HG03432 (cell line): ENCODE results near the gene CACNB4.

ENCODE experiments used
- ATAC-seq: cut with Tn5 transposase; IDR thresholded peaks from one replicate; pipeline ENCODE4 v1.9.1; 2021; ENCODE audit warnings: mild to moderate bottlenecking, moderate library complexity; ENCODE audit not compliant: unreplicated experiment

CACNB4 gene

GRCh38 chr2:151979694-151980093 is 119.2 kb downstream of the CACNB4 start:
- ATAC-seq, result no peak

DNA sequence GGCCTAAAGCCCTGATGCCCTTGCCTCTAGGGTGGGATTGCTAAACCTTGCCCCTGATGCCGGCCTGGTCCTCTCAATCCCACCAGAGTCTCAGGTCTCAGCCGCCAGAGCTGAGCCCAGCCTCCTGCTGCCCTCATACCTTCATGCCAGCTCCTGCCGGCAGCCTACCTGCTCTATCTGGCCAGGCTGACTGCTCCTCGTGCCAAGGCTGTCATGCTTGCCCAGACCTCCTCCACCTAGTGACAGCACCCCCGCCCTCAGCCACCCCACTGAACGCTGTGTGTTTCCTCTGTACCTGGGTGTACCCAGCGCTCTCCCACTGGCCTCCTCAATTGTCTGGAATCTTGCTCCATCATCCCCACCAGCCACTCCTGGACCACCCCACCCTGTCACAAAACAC is 120.1 kb downstream of the CACNB4 start:
- no peak for ATAC-seq

DNA sequence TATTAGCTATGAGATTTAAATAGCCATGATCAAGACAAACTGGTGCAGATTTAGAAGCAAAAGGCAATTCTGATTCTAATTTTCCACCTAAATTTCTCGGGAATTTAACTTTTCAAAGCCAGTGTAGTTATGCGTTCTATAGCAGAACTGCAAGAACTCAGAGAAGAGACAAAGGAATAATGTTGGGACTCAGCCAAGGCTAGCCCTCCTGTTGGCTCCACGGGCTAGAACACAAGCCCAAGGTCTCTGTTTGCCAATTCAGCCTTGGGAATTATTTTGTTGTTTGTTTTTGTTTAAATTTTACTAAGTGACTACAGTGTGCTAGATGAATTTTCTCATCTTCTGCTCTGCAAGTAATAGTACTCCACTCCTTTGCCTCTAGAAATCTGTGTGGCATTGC is 121.2 kb downstream of the CACNB4 start:
- no peak for ATAC-seq

DNA sequence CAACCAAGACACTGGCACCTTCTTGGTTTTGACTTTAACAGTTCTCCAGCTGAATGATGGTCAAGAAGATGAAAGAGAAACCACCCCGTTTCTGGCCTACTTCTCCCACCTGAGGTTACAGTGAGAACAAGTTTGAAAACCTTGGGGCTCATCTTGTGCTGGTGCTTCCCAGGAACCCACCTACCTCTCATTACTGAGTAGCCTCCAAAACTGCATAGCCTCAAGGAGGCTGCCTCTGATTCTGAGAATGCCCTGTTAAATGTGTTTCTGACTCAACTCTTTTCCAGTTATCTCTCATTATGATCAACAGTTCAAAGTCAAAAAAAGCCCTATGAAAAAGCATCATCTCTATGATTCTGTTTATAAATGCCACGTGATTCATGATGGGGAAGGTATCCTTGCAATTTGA is 121.9 kb downstream of the CACNB4 start:
- peak; percentile 80 for ATAC-seq

GRCh38 chr2:151975460-151976414 is 123.1 kb downstream of the CACNB4 start:
- no peak for ATAC-seq

GRCh38 chr2:151974988-151975387 is 123.9 kb downstream of the CACNB4 start:
- ATAC-seq, result no peak

DNA sequence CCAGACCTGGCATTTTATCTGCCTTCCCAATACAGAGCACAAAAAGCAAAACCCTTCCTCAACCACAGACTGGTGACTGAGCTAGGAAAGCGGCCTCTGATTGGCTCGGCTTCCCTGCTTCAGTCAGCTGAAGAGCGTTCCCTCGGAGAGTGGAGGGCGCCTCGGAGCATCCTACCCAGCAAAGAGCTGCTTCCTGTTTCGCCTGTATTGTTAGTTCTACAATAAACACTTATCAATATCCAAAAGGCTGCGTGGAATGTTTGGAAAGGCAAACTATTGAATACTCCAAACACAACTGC is 125.0 kb downstream of the CACNB4 start:
- ATAC-seq, result peak; percentile 48

DNA sequence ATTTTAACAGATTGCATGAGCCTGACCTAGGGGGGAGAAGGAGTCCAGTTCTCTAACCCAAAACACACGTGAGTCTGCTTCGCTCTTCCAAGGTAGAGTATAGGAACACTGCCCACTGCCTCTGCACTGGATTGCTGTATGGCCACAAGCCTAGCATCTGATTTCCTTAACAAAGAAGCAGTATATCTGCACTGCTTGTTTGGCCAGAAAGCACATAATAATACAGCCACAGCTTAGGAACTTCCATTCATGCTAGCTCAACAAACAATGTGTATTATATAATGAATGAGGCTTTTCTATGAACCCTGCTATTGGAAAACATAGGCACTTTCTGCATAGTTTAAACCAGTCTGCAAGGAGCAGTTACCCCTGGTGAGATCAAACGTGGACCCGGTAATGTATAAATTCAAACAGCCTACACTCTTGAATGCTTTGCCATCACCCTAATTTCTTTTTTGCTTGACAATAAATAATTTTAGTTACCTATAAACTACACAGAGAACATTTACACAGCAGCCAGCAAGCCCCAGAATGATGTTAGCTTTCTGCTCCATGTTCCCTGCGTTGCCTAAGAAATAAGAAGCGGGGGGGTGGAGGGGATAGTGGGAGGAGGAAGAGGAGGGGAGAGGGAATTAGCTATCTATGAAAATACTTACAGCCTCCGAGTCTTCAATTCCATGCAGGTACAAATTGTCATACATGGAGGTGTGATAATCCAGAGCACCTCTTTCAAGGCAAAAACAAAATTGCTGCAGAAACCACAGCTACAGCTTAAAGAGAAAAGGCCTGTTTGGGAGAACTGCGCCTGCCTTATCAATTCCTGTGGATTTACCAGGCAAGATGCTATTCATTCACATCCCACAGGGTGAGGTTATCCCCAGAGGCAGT is 125.6 kb downstream of the CACNB4 start:
- no peak for ATAC-seq

GRCh38 chr2:151972241-151973012 is 126.4 kb downstream of the CACNB4 start:
- peak; percentile 34 for ATAC-seq

- ATAC-seq, result no peak
These were observed 127.4 kb downstream of the CACNB4 start for GRCh38 chr2:151971301-151972051.

DNA sequence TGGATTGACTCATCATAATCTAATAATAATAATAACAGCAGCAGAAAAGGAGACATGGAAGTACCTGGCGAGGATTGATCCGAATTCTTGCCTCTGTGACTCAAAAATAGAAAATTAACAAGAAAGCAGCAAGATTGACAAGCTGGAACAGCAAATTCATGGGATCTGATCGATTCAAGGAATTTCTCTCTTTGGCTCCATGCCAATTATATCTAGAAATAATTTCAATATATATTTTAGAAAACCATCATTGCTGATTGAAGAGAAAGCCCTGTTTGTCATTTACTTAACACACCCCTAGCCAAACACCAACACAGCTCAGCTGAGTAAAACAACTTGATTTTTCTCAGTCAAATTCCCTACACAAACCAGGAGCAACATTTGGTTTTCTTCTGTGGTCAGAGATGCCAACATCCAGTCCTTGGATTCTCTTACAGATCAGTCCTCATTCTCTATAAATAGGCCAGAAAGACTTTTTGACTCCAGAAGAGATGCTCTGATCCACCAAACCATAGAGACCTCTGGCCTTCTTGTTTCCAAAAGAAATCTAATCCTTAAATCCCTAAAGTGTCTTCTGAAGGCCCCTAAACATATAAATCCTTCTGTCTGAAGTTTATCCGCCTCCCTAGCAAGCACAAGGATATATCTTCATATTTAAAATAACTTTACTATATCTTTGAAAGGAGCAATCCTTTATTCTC is 129.9 kb downstream of the CACNB4 start:
- ATAC-seq, result no peak

GRCh38 chr2:151967829-151968722 is 130.8 kb downstream of the CACNB4 start:
- no peak for ATAC-seq

DNA sequence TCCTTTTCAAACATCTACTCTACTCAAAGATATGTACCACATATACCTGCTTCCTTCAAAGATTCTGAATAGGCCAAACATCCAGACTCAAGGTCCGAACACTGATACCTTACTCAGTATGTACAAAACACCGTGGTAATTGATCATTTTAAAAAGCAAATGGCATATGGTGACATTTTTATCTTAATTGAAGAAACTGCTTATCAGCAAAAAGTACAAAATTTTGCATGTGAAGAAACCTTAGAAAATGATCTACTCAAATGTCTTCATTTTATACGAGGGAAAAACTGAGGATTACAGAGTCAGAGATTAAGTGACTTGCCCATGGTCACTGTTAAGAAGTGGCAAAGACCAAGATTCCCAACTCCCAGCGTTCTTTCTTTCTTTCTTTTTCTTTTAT is 133.0 kb downstream of the CACNB4 start:
- ATAC-seq, result no peak

DNA sequence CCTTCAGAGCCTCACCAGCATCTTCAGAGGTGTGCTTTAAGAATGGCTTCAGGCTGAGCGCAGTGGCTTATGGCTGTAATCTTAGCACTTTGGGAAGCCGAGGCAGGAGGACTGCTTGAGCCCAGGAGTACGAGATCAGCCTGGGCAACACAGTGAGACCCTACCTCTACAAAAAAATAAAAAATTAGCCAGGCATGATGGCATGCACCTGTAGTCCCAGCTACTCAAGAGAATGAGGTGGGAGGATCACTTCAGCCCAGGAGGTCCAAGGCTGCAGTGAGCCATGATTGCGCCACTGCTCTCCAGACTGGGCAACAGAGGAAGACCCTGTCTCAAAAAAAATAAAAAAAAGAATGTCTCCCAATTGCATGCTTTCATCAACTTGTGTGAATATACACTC is 137.3 kb downstream of the CACNB4 start:
- ATAC-seq, result no peak

- no peak for ATAC-seq
These were observed 139.6 kb downstream of the CACNB4 start for GRCh38 chr2:151959238-151959637.

DNA sequence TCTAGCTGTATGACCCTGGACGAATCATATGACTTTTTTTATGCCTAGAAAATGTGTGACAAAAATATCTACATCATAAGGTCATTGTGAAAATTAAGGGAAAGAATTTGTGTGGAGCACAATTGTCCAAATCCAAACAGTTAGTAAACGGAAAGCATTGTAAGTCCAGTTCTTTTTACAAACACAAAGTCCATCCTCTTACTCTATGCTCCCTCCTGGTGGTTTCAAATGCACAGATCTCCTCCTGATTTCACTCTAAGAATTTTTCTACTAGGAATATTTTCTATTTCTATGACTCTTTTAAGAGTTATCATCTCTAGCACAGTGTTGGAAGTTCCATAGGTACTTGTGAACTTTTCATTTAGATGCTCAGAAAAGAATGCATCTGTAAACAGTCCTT is 145.4 kb downstream of the CACNB4 start:
- no peak for ATAC-seq

GRCh38 chr2:151952691-151953456 is 146.0 kb downstream of the CACNB4 start:
- ATAC-seq, result no peak

DNA sequence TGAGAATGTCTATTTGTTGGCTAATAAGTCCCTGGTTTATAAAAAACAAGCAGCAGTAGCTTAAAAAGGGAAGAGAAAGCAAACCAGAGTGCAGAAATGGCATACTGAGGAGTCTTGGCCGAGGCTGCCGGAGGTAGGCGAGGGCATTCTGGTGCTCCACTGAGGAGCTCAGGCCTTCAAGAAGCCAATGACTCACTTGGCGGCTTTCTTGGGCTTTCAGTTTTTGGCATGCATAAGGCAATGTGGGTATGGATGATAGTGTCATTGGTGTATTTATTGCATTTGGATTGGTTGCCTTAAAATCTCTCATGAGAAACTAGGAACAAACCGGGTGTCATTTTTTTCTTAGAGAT is 151.1 kb downstream of the CACNB4 start:
- ATAC-seq, result peak; percentile 77
